DMS53 treated with DMSO at 0.1 percent for 48 hours (cell line): ENCODE results near the gene SMARCD1.

Experiments used
- DNase-seq: peaks from one replicate; lab custom pipeline; 2025; ENCODE audit not compliant: unreplicated experiment; lab: John Stamatoyannopoulos, UW

The SMARCD1 gene

DNA sequence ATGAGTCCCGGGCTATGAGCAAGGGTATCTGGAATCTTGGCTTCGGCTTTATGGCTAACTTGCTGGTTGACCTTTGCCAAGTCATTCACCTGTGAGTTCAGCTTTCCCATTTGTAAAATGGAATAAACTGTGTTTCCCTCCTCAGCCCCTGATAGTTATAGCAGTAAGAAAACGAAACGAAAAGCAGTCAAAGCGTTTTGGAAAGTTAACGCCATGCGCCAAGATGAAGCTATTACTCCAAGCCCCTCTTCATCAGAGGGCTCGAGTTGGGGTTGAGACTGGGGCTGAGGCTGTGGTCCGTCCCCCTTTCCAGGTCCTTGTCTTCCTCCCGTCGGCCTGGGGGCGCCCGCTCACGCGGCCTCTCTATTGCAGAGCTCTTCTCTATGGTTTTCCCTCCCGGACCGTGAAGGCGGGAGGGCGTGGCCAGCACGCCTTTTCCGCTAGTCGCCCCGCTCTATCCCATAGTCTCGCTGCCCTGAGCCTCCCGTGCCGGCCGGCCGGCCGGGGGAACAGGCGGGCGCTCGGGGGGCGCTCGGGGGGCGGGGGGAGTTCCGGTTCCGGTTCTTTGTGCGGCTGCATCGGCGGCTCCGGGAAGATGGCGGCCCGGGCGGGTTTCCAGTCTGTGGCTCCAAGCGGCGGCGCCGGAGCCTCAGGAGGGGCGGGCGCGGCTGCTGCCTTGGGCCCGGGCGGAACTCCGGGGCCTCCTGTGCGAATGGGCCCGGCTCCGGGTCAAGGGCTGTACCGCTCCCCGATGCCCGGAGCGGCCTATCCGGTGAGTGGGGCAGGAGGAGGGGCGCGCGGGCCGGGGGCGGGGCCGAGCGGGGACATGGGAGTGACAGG, at the start of gene SMARCD1:
Gene SMARCD1, plus strand, starts transcription at position 568 of the 840 bp plus-strand sequence. Its CDS starts 28 bp downstream, at position 596.
- DNase-seq: peak; percentile 87

DNA sequence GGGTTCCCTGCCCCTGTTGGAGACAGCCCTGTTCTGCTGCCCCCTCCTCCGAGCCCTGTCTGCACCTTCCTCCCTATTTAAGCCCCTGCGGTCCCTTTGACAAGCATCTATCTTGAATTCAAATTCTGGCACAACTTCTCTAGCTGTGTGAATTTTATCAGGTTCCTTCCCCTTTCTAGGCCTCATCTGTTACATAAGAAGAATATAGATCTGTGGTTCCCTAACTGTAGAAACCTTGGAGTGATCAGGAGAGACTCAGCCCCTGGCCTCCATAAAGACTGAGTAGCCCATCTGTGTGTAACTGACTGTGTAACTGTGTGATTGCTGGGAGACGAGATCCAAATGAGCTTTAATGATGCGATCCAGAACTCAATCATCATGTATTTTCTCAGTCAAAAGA, 46.8 kb upstream of the SMARCD1 start:
- DNase-seq: no peak

DNA sequence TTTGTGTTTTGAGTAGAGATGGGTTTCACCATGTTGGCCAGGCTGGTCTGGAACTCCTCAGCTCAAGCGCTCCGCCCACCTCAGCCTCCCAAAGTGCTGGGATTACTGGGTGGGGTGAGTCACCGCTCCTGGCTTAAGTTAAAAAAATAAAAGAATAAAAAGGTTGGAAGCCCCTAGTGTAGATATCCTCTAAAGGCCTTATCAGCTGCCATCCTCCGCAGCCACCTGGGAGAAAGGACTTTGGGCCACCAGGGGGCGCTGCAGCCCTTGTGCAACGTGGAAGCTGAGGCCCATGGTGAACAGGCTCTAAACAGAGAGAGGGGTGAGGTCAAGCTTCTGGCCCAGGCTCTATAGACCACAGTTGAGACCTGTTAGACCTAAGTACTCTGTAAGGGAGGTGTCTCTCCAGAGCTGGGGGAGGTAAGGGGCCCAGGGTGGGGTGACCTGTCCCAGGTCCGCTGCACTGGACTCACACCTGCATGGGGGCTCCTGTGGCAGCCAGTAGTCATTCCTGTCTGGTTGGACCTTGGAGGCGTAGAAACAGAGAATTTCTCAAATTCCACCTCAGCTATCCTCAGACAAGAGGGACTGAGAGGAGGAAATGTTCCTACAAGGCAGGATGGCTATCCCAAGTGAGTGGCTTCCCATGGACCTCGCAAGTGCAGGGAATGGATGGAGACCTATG, 45.8 kb upstream of the SMARCD1 start:
- DNase-seq: peak; percentile 66

DNA sequence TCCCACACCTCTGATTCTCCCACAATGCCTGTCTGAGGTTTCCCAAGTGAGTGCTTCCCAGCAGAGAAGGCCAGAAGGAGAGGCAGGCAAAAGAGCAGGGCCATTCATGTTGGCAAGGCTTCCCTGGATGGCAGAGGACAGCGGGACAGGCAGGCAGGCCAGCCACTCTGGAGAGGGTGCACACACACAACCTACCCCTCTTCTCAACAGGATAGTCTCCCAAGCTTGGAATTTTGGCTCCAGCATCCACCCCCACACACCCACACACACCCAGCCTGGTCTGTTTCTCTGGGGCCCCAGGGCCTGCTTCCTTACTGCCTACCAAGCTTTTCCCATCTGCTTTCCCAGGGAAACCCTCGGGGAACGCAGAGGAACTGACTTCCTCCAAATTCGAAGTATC, 44.5 kb upstream of the SMARCD1 start:
- no peak for DNase-seq

DNA sequence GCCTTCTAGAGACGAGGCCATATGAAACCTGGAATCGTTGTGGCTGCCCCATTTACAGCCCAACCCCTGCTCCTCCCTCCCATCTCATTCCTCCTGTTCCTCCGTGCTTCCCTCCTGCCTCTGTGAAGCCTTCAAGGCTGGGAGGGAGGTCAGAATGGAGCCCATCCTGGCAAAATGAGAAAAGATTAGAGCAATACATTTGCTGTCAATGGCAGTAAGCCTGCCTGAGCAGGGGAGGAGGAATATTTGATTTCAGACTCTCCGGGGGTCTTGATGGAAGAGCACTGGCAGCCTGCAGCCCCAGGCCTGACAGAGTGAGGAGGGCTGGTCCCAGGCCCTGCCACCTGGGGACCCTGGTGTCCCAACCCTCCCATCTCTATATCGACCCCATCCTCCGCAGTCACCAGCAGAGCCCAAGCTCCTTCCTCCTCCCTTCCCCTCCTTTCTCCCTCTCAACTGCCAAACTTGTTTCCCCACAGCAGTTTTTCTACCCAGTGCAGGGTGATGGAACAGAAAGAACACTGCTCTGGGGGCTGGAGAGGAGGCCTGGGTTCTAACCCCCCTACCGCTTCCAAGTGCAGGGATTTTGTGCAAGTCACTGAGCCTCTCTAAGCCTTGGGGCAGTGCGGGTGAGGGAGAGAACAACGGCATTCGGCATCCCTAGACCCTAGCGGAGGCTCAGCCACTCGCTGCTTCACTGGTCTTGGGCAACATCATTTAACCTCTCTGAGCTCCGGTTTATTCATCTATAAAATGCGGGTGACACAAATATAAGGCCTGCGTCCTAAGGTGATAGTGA, 43.9 kb upstream of the SMARCD1 start:
- DNase-seq: no peak

DNA sequence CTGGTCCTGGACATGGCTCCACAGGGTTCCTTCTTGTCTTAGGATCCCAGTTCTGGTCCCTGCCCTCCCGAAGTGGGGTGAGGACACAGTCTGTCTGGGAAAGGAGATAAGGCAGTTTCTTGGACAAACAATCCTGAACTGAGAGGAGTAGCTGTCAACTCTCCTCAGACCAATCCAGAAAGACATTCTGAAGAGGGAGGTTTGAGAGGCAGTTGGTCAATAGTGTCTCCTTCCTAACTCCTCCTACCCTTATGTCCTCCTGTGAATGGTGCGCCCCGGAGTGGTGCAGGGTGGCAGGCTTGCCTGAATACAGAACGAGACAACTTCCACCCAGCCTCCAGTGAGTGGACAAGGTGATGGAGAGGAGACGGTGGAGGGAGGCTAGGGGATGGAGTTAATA, 43.2 kb upstream of the SMARCD1 start:
- DNase-seq: no peak

DNA sequence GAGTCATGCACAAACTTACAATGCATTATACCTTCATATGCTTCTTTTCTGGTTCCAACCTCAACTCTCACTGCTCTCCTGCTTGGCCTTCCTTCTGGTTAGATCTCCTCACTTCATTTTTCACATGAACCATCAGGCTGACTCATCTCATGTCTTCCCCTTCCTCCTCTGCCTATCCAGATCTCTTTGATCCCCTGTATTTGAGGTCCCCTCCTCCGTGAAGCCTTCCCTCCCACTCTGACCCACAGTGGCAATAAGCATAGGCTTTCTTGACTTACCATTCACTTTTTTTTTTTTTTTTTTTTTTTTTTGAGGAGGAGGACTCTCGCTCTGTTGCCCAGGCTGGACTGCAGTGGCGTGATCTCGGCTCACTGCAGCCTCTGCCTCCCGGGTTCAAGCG, 42.4 kb upstream of the SMARCD1 start:
- DNase-seq: no peak

DNA sequence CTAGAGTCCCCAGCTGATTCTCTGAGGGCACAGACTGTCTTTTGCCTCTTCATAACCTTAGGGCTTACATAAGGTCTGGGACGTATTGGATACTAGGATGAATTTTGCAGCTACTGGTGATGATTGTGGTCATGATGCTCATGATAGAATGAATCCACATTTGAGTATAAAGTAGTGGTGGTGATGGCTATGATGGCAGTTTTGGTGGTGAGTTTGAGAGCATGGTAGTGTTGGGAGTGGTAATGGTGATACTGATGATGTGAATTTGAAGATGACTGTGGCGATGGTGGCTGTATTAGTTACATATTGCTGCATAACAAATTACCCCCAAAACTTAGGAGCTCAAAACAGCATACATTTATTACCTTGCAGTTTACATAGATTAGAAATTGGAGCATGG, 41.8 kb upstream of the SMARCD1 start:
- DNase-seq: no peak

DNA sequence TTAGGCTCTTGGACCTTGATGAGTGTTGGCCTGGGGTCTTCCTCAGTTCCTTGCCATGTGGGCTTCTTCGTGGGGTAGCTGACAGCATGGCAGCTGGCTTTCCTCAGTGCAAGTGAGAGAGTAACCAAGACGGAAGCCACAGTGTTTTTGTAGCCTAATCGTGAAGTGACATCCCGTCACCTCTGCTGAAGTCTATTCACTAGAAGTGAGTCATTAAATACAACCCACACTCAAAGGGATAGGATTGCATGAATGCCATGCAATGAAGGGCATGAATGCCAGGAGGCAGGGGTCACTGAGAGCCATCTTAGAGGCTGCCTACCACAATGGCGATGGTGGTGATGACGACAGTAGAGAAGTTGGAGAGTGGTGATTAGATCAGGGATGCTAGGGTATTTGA, 41.3 kb upstream of the SMARCD1 start:
- DNase-seq: no peak

DNA sequence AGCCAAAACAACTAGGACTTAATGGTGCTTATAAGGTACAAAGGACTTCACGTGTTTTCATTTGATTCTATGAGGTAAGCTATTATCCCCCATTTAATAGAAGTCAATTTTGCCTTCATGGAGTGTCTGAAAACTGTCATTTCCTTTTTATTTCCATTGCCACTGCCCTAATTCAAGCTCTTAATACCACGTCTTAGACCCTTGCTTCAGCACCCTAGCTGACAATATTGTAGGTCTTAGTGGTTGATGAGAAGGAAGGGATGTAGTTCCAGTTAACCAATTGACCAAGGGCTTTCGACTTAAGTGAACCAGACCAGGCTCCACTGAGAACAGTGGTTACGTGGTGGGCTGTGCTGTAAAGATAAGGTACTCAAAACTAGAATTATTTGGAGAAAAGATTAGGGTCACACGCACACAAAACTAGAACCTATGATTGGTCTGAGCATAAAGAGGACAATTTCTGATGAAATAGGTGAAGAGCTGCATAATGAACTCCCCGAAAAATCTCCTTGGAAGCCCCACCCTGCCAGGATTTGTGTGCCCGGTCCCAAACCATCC, 37.4 kb upstream of the SMARCD1 start:
- no peak for DNase-seq

DNA sequence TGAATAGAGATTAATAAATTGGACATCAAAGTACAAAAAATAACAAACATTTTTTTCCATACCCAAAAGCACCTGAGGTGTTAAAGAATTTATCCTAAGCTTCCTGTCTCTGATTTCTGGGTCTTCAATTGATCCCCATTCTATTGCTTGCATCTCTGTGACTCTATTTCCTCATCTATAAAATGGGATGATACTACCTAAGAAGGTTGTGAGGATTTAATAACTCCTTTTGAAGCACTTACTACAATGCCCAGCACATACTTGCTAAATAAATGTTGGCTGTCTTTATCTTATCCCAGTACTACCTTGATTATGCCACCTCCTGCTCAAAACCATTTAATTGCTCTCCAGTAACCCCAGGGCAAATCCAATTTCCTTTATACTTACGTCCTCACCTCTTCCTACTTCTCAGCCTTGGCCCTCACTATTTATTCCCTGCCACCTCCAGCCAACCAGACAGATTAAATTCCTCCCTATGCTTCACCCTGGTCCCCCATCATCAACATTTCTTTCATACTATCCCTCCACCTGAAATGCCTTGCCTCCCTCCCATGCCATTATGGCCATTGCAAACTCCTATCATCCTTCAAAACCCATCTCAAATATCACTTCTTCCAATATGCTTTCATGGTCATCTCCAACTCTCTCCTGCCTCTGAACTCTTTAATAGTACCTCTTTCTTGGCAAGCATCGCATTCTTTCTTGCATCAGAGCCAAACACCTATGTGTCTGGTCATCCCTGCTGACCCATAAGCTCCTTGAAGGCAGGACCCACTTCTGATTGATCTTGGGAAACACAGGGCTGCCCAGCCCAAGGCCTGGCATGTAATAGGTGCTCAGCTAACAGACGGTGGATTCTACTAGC, 35.7 kb upstream of the SMARCD1 start:
- no peak for DNase-seq

DNA sequence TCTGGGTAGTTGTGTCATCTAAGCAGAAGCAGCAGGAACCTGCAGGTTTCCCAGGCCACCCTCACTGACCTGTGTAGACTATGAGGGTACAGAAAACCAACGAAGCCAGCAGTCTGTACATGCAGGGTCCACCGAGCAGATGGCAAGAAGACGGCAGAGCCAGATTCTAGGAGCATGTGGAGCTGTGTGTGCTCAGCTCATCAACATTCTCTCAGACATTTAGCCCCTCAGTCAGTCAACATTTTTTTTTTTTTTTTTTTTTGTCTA, 35.1 kb upstream of the SMARCD1 start:
- no peak for DNase-seq

DNA sequence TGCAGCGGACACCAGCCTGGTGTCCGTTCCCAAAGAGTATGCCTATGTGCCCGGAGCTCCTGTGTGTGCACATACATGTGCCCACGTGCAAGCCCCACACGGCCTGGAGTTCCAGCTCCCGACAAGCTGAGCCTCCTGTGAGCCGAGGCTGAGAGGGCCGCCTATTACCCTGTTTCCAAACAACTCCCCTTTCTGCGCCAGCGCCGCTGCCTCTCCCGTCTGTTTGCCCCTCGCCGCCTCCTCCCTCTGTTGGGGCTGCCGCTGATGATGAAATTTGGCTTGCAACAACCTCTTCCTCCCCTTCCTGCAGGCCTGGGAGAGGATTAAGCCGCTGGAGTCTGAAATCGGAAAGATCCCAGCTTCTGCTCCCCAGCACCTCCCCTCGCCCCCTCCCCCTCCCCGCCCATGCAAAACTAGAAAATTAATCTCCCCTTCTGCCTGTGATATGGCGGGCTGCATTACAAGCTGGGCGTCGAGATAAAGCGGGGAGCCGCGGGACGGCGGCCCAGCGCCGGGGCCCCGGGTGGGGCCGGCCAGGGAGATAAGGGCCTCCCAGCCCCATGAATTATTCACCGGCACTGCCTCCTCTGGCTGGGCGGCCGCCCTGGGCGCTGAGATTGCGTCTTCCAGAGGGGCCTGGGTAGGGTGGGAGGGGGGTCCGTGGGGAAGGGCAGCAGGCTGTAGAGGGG, 34.6 kb upstream of the SMARCD1 start:
- DNase-seq: no peak

DNA sequence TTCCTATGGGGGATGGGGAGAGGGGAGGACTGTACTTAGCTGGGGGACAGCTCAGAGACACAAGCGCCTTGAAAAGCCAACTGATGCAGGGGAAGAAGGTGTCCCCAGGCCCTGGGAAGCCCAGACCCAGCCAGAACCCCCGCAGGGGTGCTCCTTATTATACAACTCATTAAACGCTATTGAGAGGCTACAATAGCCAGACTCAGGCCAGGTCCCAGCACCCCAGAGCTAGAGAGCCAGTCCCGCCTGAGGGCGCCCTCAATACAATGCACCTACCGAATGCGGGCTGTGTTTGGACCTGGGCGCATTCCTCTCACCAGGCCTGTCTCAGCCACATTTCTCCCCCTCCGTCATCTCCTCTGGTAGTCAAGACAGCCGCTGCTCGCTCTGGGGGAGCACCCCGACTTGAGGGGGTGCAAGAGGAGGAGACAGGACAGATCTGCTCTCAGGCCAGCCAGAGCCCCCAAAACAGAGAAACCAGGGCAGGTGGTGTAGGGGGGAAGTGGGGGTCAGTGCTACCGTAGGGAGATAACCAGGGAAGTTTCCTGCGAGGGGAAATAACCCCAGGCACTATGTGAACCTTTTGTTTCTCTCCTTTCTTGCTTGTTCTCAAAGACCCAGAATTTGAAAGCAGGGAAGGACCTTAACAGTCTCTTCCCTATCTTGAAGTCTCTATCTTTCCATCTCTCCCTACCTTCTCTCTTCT, 33.9 kb upstream of the SMARCD1 start:
- no peak for DNase-seq

DNA sequence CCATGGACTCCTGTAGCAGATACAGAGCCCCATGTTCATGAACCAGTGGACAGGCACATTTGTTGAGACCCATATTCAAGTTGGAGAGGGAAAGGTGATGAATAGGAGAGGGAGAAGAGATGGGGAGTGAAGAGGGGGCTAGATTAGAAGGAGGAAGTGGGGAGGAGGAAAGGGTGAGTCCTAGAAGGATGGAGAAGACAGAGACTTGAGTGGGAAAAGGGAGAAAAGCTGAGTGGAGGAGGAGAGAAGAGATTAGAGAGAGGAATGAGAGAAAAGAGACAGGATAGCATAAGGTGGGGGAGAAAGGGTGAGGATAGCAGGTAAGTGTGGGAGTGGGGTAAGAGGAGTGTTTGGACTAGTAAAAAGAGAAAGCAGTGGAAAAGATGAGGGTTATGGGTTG, 32.6 kb upstream of the SMARCD1 start:
- DNase-seq: no peak

DNA sequence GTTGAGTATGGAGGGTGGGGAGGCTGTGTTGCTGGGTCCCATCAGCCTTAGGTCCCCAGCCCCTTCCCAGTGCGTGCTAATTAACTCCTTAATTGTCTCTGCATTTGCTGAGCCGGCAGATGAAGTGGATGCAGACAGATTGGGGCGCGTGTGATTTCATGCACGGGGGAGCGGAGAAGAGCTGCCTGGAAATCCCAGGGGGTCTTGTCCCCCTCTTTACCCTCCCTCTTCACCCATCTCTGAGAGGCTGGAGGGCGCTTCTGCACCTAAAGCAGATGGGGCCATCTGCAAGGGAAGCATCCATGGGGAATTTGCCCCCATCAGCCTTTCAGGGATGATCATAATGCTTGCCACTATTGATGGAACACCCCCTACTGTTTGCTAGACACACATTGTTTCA, 32.2 kb upstream of the SMARCD1 start:
- no peak for DNase-seq

DNA sequence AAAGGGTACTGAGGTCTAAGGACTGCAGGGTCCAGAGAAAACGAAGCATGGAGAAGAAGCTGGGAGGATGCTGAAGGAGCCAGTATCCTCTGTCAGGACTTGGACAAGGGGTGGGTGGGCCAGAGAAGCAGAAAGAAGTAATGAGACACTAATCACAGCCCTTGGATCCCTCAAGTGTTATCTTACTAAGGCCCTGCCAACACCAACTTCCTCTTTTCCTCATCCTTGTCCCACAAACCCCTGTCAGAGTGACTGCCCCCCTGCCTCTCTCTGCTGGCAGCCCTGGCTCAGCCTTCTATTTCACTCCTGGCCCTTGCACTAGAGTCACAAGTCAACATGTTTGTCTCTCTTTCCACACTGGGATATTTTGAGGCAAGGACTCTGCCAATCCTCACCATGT, 31.6 kb upstream of the SMARCD1 start:
- DNase-seq: no peak

DNA sequence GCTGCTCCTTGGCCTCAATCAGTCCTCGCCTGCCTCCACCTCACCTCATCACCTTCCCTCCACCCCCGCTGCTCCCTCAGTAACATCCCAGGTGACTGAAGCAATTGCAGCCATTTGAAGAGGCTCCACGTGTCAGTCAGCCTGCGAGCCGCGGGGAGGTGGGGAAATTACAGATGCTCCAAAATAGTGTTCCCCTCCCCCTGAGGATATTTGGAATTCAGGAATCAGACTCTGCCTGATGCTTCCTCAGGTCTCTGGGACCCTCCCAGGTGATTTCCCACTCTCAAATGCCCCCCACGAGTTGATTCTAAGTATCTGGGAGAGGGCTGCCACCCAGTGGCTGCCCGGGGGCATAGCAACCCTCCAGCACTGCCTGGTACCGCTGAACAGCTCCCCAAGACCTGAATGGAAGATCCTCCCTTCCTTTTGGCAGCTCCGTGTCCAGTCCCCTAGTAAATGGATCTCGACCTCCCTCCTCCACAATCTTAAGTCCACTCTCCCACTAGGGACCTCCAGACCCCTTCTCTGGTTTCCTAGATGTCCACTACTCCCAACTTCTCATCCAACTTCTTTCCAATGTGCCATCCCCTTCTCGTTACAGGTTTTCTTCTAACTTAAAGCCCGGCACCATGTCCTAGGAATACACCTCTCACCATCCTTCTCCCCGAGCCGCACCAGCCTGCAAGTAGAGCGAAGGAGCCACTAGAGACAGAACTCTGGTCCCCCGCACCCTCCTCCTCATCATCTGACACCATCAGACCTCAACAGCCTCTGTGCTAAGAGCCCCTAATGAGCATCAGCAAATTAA, 29.1 kb upstream of the SMARCD1 start:
- peak; percentile 44 for DNase-seq

DNA sequence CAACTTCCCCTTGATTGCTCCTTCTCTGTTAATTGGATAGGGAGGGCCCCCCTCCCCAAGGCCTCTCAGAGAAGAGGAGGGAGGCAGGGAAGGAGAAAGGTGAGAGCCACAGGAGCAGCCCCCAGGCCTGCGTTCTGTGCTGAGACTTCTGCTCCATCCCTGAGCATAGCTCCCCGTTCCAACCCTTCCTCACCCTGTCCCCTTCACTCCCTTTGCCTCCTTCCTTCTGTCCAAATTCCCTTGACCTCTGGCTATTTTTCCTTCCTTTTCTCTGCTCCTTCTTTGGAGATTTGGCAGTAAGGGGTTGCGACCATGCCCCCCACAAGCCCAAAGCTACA, 28.5 kb upstream of the SMARCD1 start:
- DNase-seq: no peak
